Ramos (cell line): ENCODE measurements around the gene TPCN1.

Experiments used
- in situ Hi-C: fragments of 300-500 bp; cut with MboI; formaldehyde crosslinking; loops from one replicate; pipeline ENCODE4 v1.14.3; 2022; ENCODE audit warnings: low sequenced_read_pairs; ENCODE audit not compliant: unreplicated experiment

TPCN1 gene

GRCh38 chr12:113237748-113238147 is 16.5 kb downstream of the TPCN1 start:
- in situ Hi-C loops, result no loop called here

- in situ Hi-C loops, result no loop called here
Measured at GRCh38 chr12:113238309-113238708, 17.0 kb downstream of the TPCN1 start.

GRCh38 chr12:113239288-113239771 is 18.1 kb downstream of the TPCN1 start:
- in situ Hi-C loops, result no loop called here

- in situ Hi-C loops, result no loop called here
Measured at GRCh38 chr12:113239811-113240331, 18.6 kb downstream of the TPCN1 start.

GRCh38 chr12:113240395-113240794 is 19.1 kb downstream of the TPCN1 start:
- in situ Hi-C loops, result no loop called here

GRCh38 chr12:113241191-113242025 is 20.1 kb downstream of the TPCN1 start:
- in situ Hi-C loops, result no loop called here

GRCh38 chr12:113242026-113242418 is 20.8 kb downstream of the TPCN1 start:
- in situ Hi-C loops, result no loop called here

- in situ Hi-C loops, result no loop called here
Measured at GRCh38 chr12:113242560-113242959, 21.3 kb downstream of the TPCN1 start.

- in situ Hi-C loops, result no loop called here
Measured at GRCh38 chr12:113244047-113244460, 22.8 kb downstream of the TPCN1 start.

GRCh38 chr12:113244478-113244958 is 23.3 kb downstream of the TPCN1 start:
- in situ Hi-C loops, result no loop called here

GRCh38 chr12:113245695-113246477 is 24.6 kb downstream of the TPCN1 start:
- in situ Hi-C loops, result no loop called here

GRCh38 chr12:113246478-113247122 is 25.3 kb downstream of the TPCN1 start:
- in situ Hi-C loops, result no loop called here

- in situ Hi-C loops, result no loop called here
Measured at GRCh38 chr12:113247123-113248050, 26.1 kb downstream of the TPCN1 start.

GRCh38 chr12:113248051-113248825 is 27.0 kb downstream of the TPCN1 start:
- in situ Hi-C loops, result no loop called here

GRCh38 chr12:113248842-113249435 is 27.7 kb downstream of the TPCN1 start:
- in situ Hi-C loops, result no loop called here

- in situ Hi-C loops, result no loop called here
Measured at GRCh38 chr12:113249546-113249945, 28.3 kb downstream of the TPCN1 start.

GRCh38 chr12:113250045-113250444 is 28.8 kb downstream of the TPCN1 start:
- in situ Hi-C loops, result no loop called here

- in situ Hi-C loops, result no loop called here
Measured at GRCh38 chr12:113251404-113252070, 30.3 kb downstream of the TPCN1 start.
